Kidney epithelial cell (primary cell): ENCODE data around the gene SIK1. TPM values are rescaled to one million over a fixed set of nuclear protein-coding genes. Genes with fewer than 3 reads are reported as not detected.

Experiments used
- DNase-seq: peaks from one replicate; pipeline ENCODE4 v3.0.0-alpha.2; 2010; ENCODE audit warnings: low read depth
- H3K27me3 ChIP-seq: 2 replicates; pipeline ENCODE4 v1.6.0; 2011; ENCODE audit warnings: low read length; ENCODE audit not compliant: control insufficient read depth, insufficient read depth
- H3K36me3 ChIP-seq: 2 replicates; pipeline ENCODE4 v1.5.1; 2011; ENCODE audit warnings: low read length; ENCODE audit not compliant: control insufficient read depth, insufficient read depth
- H3K4me3 ChIP-seq: 2 replicates; pipeline ENCODE4 v1.5.1; 2011; ENCODE audit warnings: low read depth, mild to moderate bottlenecking, control low read depth, low read length
- CTCF ChIP-seq: IDR thresholded peaks from 2 replicates; pipeline ENCODE4 v1.5.1; 2011; ENCODE audit warnings: mild to moderate bottlenecking, moderate library complexity, low read length, control low read depth, inconsistent platforms; ENCODE audit not compliant: insufficient read depth, poor library complexity, severe bottlenecking
- total RNA-seq: library from RNA; depleted of rRNA; stranded (reverse); fragments of >200 nt; gene quantifications from 2 replicates; pipeline ENCODE4 v1.2.3, GENCODE V29; 2015

Gene SIK1
- total RNA-seq, 1 donor from 2014 or later: 33.1 TPM

- Histone ChIP-seq H3K4me3 (no peak overlapping the region), H3K36me3 (no peaks in the 10 kb centered on the region), H3K27me3 (no peaks in the 10 kb centered on the region)
- no peak for TF ChIP-seq CTCF
- DNase-seq: no peak
Measured at GRCh38 chr21:43375006-43375836, 51.7 kb downstream of the SIK1 start.

- no peak for DNase-seq
- Histone ChIP-seq H3K36me3 (no peaks in the 10 kb centered on the region), H3K27me3 (no peaks in the 10 kb centered on the region), H3K4me3 (no peak overlapping the region)
- TF ChIP-seq CTCF: no peak
Measured at GRCh38 chr21:43374228-43374885, 52.6 kb downstream of the SIK1 start.

- TF ChIP-seq CTCF: no peak
- DNase-seq: no peak
- Histone ChIP-seq H3K4me3 (no peak overlapping the region), H3K27me3 (no peaks in the 10 kb centered on the region), H3K36me3 (no peaks in the 10 kb centered on the region)
Measured at GRCh38 chr21:43373362-43374227, 53.3 kb downstream of the SIK1 start.

GRCh38 chr21:43372663-43373361 lies 54.1 kb downstream of the SIK1 start:
- no peak for TF ChIP-seq CTCF
- Histone ChIP-seq H3K27me3 (peaks cover 2% of the 10 kb centered on the region), H3K4me3 (no peak overlapping the region), H3K36me3 (no peaks in the 10 kb centered on the region)
- DNase-seq: no peak

- TF ChIP-seq CTCF: no peak
- H3K36me3 ChIP-seq: no peaks in the 10 kb centered on the region
- peaks cover 2% of the 10 kb centered on the region for H3K27me3 ChIP-seq
- no peak for DNase-seq
- no peak overlapping the region for H3K4me3 ChIP-seq
Measured at GRCh38 chr21:43371786-43372185, 55.1 kb downstream of the SIK1 start.
